HT1080 (cell line): ENCODE results near the gene TAP1. TPM values are rescaled to one million over a fixed set of nuclear protein-coding genes. Genes with fewer than 3 reads are reported as not detected.

Experiments
- DNase-seq: peaks from one replicate; pipeline ENCODE4 v3.0.0-alpha.2; 2015; ENCODE audit warnings: low read depth
- total RNA-seq: library from RNA; depleted of rRNA; stranded (reverse); fragments of >200 nt; shearing (Covaris generic); gene quantifications from 2 replicates; pipeline ENCODE4 v1.2.3, GENCODE V29; 2014

Gene TAP1
- total RNA-seq, 1 experiment from 2014 or later = 32.0 TPM

DNA sequence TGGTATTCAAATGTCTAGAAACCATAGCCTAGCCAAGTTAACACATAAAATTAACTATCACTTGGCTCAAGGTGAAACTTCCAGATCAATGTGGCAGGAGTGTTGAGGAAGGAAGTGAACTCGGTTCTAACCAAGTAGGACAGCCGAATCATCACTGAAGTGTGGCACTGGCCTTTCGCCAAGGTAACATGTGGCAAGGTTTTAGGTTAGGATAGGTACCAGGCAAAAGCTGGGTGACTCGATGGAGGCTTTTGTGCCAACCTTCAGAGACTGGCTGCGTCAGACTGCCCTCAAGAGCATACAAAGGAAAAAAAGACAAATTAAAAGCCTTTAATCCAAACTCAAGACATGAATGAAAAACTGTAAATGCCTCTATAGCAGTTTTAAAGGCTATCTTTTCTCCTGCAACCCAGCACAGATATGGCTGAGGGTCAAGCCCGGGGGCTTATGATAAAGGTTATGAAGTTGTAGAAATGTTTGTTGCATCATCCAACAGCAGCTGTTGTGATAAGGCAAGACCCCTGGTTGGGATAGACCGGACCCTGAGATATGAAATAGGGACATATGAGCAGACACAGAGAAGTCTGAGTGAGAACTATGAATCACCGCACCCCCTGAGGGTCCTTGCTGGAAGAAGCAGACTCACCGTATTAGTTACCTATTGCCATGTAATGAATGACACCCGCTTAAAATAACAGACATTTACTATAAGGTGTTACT is 12.4 kb upstream of the TAP1 start:
- DNase-seq = no peak

DNA sequence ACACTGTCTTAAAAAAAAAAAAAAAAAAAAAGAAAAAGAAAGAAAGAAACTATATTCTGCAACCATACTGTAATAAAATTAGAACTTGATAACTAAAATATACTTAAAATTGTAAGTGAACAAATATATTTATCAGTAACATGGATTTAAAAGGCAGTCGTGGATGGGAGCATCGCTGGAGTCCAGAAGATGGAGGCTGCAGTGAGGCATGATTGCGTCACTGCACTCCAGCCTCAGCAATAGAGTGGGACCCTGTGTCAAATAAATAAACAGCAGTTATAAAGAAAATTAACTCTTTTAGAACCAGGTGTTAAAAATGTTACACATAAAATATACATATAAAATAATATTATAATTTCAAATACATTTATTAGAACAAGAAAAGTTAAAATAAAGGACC is 9.2 kb upstream of the TAP1 start:
- no peak for DNase-seq

- no peak for DNase-seq
Measured at GRCh38 chr6:32860674-32861073, 7.2 kb upstream of the TAP1 start.

GRCh38 chr6:32858194-32858593 is 4.7 kb upstream of the TAP1 start:
- DNase-seq = no peak

DNA sequence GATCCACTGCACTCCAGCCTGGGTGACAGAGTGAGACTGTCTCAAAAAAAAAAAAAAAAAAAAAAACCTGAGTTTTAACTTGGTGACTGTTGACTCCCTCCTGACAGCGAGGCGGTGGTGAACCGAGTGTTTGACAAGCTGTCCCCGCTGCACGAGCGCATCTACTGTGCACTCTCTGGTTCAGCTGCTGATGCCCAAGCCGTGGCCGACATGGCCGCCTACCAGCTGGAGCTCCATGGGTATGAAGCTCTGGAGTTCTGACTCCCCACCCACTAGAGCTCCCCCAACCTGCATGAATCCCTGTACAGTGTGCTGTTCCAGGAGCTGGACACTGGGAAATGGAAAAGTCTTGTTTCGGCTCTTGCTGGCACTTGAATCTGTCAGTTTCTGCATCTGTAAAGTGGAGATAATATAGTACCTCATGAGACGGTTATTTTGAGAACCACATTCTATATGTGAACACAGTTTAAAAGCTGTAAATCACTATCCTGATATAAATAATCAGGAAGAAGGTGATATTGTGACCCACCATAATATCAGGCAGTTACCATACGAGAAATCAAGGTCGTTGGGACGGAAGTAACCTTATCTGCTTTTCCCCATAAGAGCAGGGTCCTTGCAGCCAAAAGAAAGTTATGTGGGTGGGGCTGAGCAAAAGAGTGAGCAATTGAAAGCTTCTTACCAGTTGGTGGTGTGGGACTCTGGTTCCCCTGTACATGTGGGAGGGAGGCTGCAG is 3.8 kb upstream of the TAP1 start:
- DNase-seq = no peak

GRCh38 chr6:32855467-32856174 is 2.1 kb upstream of the TAP1 start:
- no peak for DNase-seq

DNA sequence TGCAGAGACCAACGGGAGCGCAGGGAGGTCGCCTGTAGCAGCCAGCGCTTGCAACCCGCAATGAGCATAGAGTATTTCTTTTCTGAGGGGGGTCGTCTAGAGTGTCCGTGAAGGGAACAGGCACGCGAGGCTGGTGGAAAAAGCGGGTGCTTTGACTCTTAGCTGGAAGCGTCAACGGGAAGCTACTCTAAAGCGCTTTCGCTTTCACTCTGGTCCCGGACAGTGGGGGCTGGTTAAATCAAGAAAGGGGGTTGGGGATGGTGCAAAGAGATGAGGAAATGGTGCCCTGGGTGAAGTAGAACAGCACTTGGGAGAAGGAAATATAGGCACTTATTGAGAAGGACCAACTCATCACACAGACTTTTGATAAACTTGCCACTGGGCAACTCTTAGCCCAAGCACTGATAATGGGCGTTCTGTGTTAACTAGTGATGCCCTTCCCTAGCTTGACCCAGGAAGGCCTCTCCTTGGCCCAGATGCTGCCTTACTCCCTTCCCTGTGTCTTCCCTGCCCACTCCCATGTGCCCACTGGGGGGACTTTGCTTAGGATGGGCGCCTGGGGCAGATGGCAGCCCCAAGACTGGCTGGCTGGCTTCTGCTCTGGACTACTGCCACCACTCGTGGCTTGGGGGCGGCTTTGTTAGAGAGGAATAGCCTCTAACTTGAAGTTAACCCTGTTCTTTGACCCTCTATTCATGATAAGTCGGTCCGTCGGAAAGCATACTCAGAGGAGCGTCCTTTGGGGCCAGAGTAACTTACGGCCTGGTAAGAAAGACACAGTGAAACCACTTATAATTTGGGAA is 1.1 kb upstream of the TAP1 start:
- peak; percentile 24 for DNase-seq

- DNase-seq = peak; percentile 24
Measured at GRCh38 chr6:32852844-32853540, 512 bp downstream of the TAP1 start.

GRCh38 chr6:32852018-32852843 is 1.3 kb downstream of the TAP1 start:
- no peak for DNase-seq

DNA sequence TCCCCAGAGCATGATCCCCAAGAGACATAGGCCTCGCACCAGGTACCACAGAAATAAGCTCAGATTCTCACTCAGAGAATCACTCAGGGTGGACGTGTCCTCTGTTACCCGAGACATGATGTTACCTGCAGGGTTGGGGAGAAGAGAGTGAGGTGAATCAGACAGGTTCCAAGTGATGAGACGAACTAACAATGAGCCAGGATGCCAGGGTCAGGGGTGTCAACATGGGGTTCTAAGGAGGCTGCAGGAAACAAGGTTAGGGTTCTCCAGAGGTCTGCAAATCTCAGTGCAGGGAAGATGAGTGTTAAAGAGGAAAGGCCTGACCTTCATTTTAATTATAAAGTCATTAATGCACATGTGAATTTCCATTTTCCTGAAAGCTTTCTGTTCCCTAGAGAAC is 2.5 kb downstream of the TAP1 start:
- DNase-seq = no peak

GRCh38 chr6:32849126-32849525 is 4.4 kb downstream of the TAP1 start:
- DNase-seq = no peak

DNA sequence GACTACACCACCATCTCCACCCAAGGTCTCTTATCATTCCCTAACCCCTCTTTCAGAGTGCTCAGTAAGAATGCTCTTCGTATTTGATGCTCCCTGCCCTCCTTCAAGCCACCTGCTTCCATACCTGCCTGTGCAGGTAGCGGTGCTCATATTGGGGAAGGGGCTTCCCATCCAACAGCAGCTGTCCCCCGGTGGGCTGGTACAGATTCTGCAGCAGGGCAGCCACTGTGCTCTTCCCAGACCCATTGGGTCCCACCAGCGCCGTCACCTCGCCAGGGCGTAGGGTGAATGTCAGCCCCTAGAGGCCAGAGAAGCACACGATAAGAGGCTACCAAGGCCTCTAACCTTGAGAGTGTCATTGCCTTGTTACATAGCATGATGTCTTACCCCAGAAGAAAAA is 5.7 kb downstream of the TAP1 start:
- no peak for DNase-seq

DNA sequence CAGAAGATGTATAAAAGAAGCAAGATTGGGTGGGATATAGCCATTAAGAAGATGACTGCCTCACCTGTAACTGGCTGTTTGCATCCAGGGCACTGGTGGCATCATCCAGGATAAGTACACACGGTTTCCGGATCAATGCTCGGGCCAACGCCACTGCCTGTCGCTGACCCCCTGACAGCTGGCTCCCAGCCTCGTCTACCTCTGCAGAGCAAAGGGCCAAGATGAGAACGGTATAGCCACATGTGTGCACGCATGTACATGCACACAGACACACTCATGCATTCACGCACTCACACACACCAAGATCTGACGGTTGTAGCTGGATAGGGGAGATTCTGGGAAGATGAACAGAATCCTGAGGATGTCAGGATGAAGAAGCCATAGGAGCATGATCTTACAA is 6.5 kb downstream of the TAP1 start:
- DNase-seq = no peak

- DNase-seq = no peak
Measured at GRCh38 chr6:32845384-32845884, 8.1 kb downstream of the TAP1 start.

GRCh38 chr6:32844839-32845383 is 8.6 kb downstream of the TAP1 start:
- no peak for DNase-seq

- DNase-seq = peak; percentile 90
Measured at GRCh38 chr6:32843979-32844838, 9.3 kb downstream of the TAP1 start, which contains the start of gene PSMB8. PSMB8 (minus strand) TSS chr6:32844047; CDS start chr6:32843996, 51 bp downstream.

GRCh38 chr6:32843331-32843978 is 10.0 kb downstream of the TAP1 start:
- no peak for DNase-seq

DNA sequence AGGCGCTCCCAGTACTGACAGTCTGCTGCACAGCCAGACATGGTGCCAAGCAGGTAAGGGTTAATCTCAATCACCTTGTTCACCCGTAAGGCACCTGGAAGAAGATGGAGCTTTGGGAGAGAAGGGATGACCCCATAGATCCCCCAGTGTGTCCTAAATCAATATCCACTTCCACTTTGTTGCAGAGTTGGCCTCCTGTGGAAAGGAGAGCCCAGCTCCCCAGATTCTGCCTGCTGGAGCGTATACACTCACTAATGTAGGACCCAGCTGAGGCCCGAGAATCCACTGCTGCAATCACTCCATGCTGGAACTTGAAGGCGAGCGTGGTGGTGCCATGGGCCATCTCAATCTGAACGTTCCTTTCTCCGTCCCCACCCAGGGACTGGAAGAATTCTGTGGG is 10.8 kb downstream of the TAP1 start:
- no peak for DNase-seq
